Motor neuron (in vitro differentiated cells): ENCODE data around the gene TSBP1. TPM values are rescaled to one million over a fixed set of nuclear protein-coding genes. Genes with fewer than 3 reads are reported as not detected.
A peak's percentile ranks its signal among the peaks of the same experiment; 100 is the strongest.

Experiments used
- ATAC-seq, 8 experiments: fragments of 200-7000 bp; cut with Tn5 transposase; replicated peaks in 6 of 8; 2 replicates each; pipeline ENCODE4 v1.8.0; 2021; ENCODE audit warnings: mild to moderate bottlenecking in 8 of 8, moderate library complexity in 8 of 8
- H3K27ac ChIP-seq, 2 donors: fragments of 250-450 bp; sonication (Bioruptor Pico); 2 replicates each; pipeline ENCODE4 v1.9.0; 2021; ENCODE audit warnings: antibody characterized with exemption in 2 of 2, mild to moderate bottlenecking in 2 of 2, moderate library complexity in 1 of 2
- H3K4me1 ChIP-seq, 2 donors: fragments of 250-450 bp; sonication (Bioruptor Pico); replicated peaks in 1 of 2; 2 replicates each; pipeline ENCODE4 v1.6.1; 2021; ENCODE audit warnings: antibody characterized with exemption in 2 of 2, mild to moderate bottlenecking in 2 of 2, moderate library complexity in 1 of 2
- H3K4me3 ChIP-seq, 5 donors: fragments of 250-450 bp; sonication (Bioruptor Pico); 2 replicates each; pipeline ENCODE4 v1.9.0; 2021; ENCODE audit warnings: antibody characterized with exemption in 5 of 5, mild to moderate bottlenecking in 5 of 5, moderate library complexity in 4 of 5
- WGBS, 10 experiments: fragments of 450-650 bp; shearing (Covaris generic); methylation state at CpG; one replicate each; pipeline ENCODE4 v1.0.0; 2022; 5-methylcytosine and 5-hydroxymethylcytosine counted together
- in situ Hi-C, 9 experiments: fragments of 400-800 bp; cut with MboI; loops; one replicate each; pipeline ENCODE4 v1.15.0; 2021; ENCODE audit warnings: low sequenced_read_pairs in 9 of 9, low pct_unique_long_range_greater_than_20kb in 2 of 9; ENCODE audit not compliant: unreplicated experiment in 9 of 9
- total RNA-seq, 8 experiments: library from RNA; unstranded; fragments of 300-600 nt; gene quantifications; 2 replicates each; pipeline versions ENCODE4 v1.2.3 to v1.2.4, GENCODE V29; 2022

The TSBP1 gene
- total RNA-seq, 8 experiments from 2014 or later: 0.09 to 0.76 (median 0.41) TPM; not detected in 3

DNA sequence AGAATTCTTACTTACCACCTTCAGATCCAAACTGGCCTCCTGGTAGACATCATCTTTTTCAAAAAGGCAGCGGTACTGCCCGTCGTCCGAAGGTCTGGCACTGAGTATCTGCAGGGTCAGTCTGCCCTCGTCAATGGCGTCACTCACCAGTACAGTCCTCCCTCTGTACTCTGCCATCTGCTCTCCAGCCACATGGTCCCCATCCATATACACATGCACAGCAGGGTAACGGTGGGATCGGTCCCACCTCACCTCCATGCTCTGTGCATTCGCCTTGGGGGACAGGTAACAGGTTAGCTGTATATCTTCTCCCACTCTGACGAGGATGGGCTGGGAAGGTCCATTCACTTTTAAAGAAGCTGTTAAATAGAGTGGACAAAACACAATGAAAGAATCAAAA is 24.3 kb upstream of the TSBP1 start:
- H3K4me3 ChIP-seq: no peak overlapping the region
- no peak for ATAC-seq
- WGBS, 10 experiments: 60 to 98% (median 90%) methylated on average over 4 to 7 of the region's 10 CpGs; no CpG with 5 or more reads in 2 of the 10 experiments
- no peak overlapping the region for H3K27ac ChIP-seq
- in situ Hi-C loops: no loop called here
- no peaks in the 10 kb centered on the region for H3K4me1 ChIP-seq

- ATAC-seq: peak in 4 of 8 experiments; percentile 53 to 90 (median 65)
These were observed 22.1 kb upstream of the TSBP1 start for GRCh38 chr6:32393665-32394420.

DNA sequence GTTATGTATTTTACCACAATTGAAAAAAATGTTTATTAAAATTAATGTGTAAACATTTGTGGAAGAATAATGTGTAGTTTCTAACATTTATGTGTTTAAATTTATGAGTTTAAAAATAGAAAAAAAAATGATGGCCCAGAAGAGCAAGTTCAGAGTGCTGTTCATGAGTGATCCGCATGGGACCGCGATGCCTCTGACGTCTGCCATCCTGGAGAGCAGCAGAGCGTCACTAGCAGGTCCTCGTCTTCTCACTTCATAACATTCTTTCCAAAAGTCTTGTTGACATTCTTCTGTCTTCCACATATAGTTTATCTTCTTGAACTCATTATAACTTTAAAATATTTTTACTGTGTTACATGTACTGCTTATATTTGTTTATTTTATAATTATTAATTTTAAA is 19.8 kb upstream of the TSBP1 start:
- H3K4me3 ChIP-seq: no peak overlapping the region
- in situ Hi-C loops: no loop called here
- H3K4me1 ChIP-seq: no peaks in the 10 kb centered on the region
- H3K27ac ChIP-seq: no peak overlapping the region
- no peak for ATAC-seq
- 66 to 100% (median 88%) methylated on average over 1 to 6 of the region's 6 CpGs for WGBS, 10 experiments

More at GRCh38 chr6:32393665-32394420, 22.1 kb upstream of the TSBP1 start:
- H3K4me1 ChIP-seq: no peaks in the 10 kb centered on the region
- in situ Hi-C loops: no loop called here
- 12 to 80% (median 58%) methylated on average over 1 to 7 of the region's 7 CpGs; no CpG with 5 or more reads in 1 of the 10 experiments for WGBS, 10 experiments
- H3K27ac ChIP-seq: no peak overlapping the region
- no peak overlapping the region for H3K4me3 ChIP-seq

DNA sequence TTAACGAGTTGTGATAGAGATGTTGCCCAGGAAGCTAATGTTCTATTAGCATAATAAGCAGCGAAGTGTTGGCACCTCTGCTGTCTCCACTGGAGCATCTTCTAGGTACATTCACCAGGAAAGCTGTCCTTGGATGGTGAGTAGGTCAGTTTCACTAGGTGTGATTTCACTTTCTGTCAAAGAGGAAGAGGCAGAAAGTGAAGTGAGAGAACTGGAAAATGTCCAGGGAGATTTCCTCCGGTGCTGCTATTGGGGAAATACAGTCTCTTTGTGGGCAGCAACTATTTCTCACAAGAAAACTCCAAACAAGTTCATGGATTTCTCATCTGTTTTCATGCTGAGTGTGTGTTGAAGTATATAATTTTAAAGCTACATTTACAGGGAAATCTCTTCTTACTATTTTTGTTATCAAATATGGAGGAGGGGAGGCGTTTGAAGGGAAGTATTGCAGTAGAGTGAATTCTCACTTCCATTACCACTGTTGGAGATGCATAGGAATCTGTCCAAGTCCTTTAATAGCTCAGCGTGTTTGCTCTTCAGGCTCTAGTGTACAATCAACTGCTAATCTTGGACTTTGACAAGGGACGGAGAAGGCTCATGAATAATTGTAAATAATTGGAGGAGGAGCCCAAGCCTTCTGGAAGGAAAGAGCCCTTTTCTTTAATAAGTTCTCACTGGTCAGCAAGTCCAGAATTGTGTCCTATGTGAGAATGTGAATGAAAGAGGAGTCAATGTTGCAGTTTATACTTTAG is 16.1 kb upstream of the TSBP1 start:
- in situ Hi-C loops: no loop called here
- Histone ChIP-seq H3K27ac (no peak overlapping the region), H3K4me1 (no peaks in the 10 kb centered on the region), H3K4me3 (no peak overlapping the region)
- WGBS, 10 experiments: 12 to 100% (median 58%) methylated on average over 1 to 5 of the region's 6 CpGs; no CpG with 5 or more reads in 1 of the 10 experiments
- ATAC-seq: no peak

GRCh38 chr6:32386040-32386439 is 14.3 kb upstream of the TSBP1 start:
- no peak overlapping the region for H3K27ac ChIP-seq
- in situ Hi-C loops: no loop called here
- H3K4me1 ChIP-seq: no peaks in the 10 kb centered on the region
- no peak for ATAC-seq
- 67 to 100% (median 78%) methylated on average over 1 of the region's 1 CpG; no CpG with 5 or more reads in 5 of the 10 experiments for WGBS, 10 experiments
- no peak overlapping the region for H3K4me3 ChIP-seq

DNA sequence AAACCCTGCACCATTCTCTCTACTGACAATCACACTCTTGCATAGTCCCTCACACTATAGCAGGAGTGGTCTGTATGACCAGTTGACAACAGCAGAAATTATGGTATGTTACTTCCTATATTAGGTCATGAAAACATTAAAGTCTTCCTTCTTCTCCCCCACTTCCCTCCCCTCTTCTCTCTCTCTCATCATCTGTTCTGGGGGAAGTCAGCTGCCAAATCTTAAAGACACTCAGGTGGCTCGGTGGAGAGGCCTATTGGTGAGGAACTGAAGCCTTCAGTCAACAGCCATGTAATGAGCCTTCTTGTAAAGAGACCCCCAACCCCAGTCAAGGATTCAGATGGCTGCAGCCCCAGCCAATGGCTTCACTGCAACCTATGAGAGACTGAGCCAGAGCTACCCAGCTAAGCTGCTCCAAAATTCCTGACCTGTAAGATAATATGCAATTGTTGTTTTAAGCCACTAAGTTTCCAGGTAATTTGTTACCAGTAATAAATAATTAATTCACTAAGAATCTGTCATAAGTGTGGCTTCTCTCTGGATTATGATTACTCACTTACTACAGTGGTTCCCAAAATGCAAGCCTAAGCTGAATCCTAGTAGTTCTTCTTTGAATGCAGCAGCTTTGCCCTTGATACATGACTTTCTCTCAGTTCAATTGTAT is 11.2 kb upstream of the TSBP1 start:
- Histone ChIP-seq H3K4me3 (no peak overlapping the region), H3K27ac (no peak overlapping the region), H3K4me1 (no peaks in the 10 kb centered on the region)
- WGBS, 10 experiments: 33 to 67% methylated on average over 1 of the region's 1 CpG; no CpG with 5 or more reads in 8 of the 10 experiments
- in situ Hi-C loops: no loop called here
- ATAC-seq: no peak

- ATAC-seq: no peak
- no peak overlapping the region for H3K27ac ChIP-seq
- H3K4me1 ChIP-seq: no peaks in the 10 kb centered on the region
- WGBS, 10 experiments: 0 to 90% (median 37%) methylated on average over 1 to 2 of the region's 2 CpGs; no CpG with 5 or more reads in 2 of the 10 experiments
- in situ Hi-C loops: no loop called here
- no peak overlapping the region for H3K4me3 ChIP-seq
These were observed 7.8 kb upstream of the TSBP1 start for GRCh38 chr6:32379545-32379944.

DNA sequence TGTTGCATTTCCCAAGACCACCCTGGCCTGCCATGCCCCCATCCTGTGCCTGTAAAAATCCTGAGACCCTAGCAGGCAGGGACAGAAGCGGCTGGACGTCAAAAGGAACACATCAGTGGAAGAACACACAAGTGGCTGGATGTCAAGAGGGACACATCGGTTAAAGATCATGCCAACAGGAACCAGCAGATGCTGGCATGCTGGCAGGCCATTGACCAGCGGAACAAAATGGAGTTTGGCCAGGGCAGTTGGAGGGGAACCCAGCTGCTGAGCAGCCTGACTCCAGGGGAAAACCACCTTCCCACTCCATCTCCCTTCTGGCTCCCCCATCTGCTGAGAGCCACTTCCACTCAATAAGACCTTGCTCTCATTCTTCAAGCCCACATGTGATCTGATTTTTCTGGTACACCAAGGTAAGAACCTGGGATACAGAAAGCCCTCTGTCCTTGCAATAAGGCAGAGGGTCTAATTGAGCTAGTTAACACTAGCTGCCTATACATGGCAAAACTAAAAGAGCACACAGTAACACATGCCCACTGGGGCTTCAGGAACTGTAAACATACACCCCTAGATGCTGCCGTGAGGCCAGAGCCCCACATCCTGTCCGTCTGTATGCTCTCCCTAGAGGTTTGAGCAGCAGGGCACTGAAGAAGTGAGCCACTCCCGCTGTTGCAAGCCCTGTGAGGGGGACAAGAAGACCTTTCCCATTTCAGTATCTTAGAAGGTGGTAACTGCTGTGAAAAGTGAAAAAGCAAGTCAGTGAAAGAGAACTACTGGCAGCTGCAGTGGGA is 4.2 kb upstream of the TSBP1 start:
- Histone ChIP-seq H3K4me3 (no peak overlapping the region), H3K27ac (no peak overlapping the region), H3K4me1 (no peaks in the 10 kb centered on the region)
- WGBS, 10 experiments: 53 to 100% (median 82%) methylated on average over 1 to 5 of the region's 7 CpGs; no CpG with 5 or more reads in 2 of the 10 experiments
- in situ Hi-C loops: no loop called here
- ATAC-seq: no peak

DNA sequence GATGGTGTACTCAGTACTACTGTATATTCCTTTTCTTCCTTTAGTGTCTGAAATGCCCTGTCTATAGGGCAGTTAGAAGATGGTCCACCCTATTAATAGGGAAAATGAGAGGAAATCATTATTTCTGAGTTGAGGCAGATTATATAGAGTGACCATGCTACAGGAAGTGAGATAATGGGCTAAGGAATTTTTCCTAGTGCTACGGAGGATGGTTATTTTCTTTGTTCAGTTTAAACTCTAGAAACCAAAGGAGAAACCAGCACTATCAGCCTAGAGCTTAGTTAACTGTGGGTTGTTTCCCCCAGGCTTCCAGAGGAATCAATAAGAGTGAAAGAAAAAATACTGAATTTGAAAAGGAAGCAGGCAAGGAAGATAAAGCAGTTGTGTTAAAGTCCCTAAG is 474 bp downstream of the TSBP1 start:
- no peak overlapping the region for H3K4me3 ChIP-seq
- H3K27ac ChIP-seq: no peak overlapping the region
- 0 to 92% (median 67%) methylated on average over 1 of the region's 1 CpG; no CpG with 5 or more reads in 3 of the 10 experiments for WGBS, 10 experiments
- no peaks in the 10 kb centered on the region for H3K4me1 ChIP-seq
- no peak for ATAC-seq
- in situ Hi-C loops: no loop called here

- Histone ChIP-seq H3K4me3 (no peak overlapping the region), H3K27ac (no peak overlapping the region), H3K4me1 (no peaks in the 10 kb centered on the region)
- in situ Hi-C loops: no loop called here
- ATAC-seq: no peak
- 45 to 100% (median 78%) methylated on average over 1 to 2 of the region's 2 CpGs; no CpG with 5 or more reads in 1 of the 10 experiments for WGBS, 10 experiments
These were observed 1.2 kb downstream of the TSBP1 start for GRCh38 chr6:32370505-32370904.

DNA sequence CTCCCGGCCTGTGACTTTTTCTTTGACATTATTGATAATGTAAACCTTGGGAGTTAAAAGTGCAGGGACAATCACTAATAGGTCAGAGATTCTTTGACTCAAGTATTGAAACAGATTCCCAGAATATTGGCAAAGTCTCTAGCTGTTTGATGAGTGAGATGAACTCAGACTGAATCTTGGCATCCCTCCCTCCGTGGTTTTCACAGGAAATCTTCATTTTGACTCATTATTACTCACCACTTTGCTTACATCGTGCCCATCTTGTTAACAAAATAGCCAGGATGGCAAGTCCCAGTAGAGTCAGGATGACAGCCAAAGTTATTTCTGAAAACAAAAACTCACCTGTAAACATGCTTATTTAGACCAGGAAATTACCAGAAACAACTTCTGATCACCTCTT is 2.0 kb downstream of the TSBP1 start:
- Histone ChIP-seq H3K27ac (no peak overlapping the region), H3K4me1 (no peaks in the 10 kb centered on the region), H3K4me3 (no peak overlapping the region)
- in situ Hi-C loops: no loop called here
- WGBS, 10 experiments: 0 to 100% (median 50%) methylated on average over 1 to 3 of the region's 3 CpGs; no CpG with 5 or more reads in 1 of the 10 experiments
- no peak for ATAC-seq

GRCh38 chr6:32367644-32368043 is 4.1 kb downstream of the TSBP1 start:
- WGBS, 10 experiments: 64 to 97% (median 85%) methylated on average over 2 to 3 of the region's 3 CpGs; no CpG with 5 or more reads in 1 of the 10 experiments
- H3K4me1 ChIP-seq: no peaks in the 10 kb centered on the region

More at GRCh38 chr6:32367644-32368043, 4.1 kb downstream of the TSBP1 start:
- Histone ChIP-seq H3K27ac (no peak overlapping the region), H3K4me3 (no peak overlapping the region)
- in situ Hi-C loops: no loop called here
- ATAC-seq: no peak
